HepG2 (cell line): Measurements from ENCODE around the gene TBC1D1. TPM values are rescaled to one million over a fixed set of nuclear protein-coding genes. Genes with fewer than 3 reads are reported as not detected.
A peak's percentile ranks its signal among the peaks of the same experiment; 100 is the strongest.

Source experiments
- ATF1 ChIP-seq: IDR thresholded peaks from 2 replicates; pipeline ENCODE4 v1.6.1; 2016; ENCODE audit warnings: mild to moderate bottlenecking, control low read depth
- BORCS8-MEF2B ChIP-seq: sonication (generic); formaldehyde crosslinking; IDR thresholded peaks from 2 replicates; pipeline ENCODE4 v1.8.0; 2022; ENCODE audit warnings: mild to moderate bottlenecking, missing genetic modification reagents
- CREM ChIP-seq, 2 experiments: sonication (generic) in 1 of 2; formaldehyde crosslinking in 1 of 2; IDR thresholded peaks; 2 replicates each; pipeline versions ENCODE4 v1.4.0 to v1.6.1; 2016 to 2020; ENCODE audit warnings: antibody characterized with exemption in 1 of 2, mild to moderate bottlenecking in 1 of 2, missing genetic modification reagents in 1 of 2
- HNF4A ChIP-seq: sonication (generic); formaldehyde crosslinking; IDR thresholded peaks from 2 replicates; pipeline ENCODE4 v1.4.0; 2020; ENCODE audit warnings: missing genetic modification reagents
- KLF13 ChIP-seq: sonication (generic); formaldehyde crosslinking; IDR thresholded peaks from 2 replicates; pipeline ENCODE4 v1.4.0; 2020; ENCODE audit warnings: mild to moderate bottlenecking, missing genetic modification reagents
- MED13 ChIP-seq: sonication (generic); formaldehyde crosslinking; IDR thresholded peaks from 2 replicates; pipeline ENCODE4 v1.5.0; 2020; ENCODE audit warnings: missing genetic modification reagents
- NFIC ChIP-seq: IDR thresholded peaks from 2 replicates; pipeline ENCODE4 v1.6.1; 2012; ENCODE audit warnings: mild to moderate bottlenecking, low read length, inconsistent platforms
- NR3C1 ChIP-seq: sonication (generic); formaldehyde crosslinking; IDR thresholded peaks from 2 replicates; pipeline ENCODE4 v1.4.0; 2020; ENCODE audit warnings: missing genetic modification reagents
- PPARG ChIP-seq: conservative IDR thresholded peaks from 2 replicates; pipeline ENCODE4 v1.6.1; 2016; ENCODE audit warnings: missing biosample characterization, missing genetic modification reagents
- RARA ChIP-seq: IDR thresholded peaks from 2 replicates; pipeline ENCODE4 v1.6.1; 2016; ENCODE audit warnings: missing genetic modification reagents, missing compliant biosample characterization
- SMARCC2 ChIP-seq: fragments of 450-650 bp; IDR thresholded peaks from 2 replicates; pipeline ENCODE4 v1.6.1; 2017; ENCODE audit warnings: antibody characterized with exemption, mild to moderate bottlenecking
- SMC3 ChIP-seq: IDR thresholded peaks from 2 replicates; pipeline ENCODE4 v1.6.1; 2011; ENCODE audit warnings: low read length, improper control_type of control experiment
- SOX13 ChIP-seq, 3 experiments: fragments of 450-650 bp in 1 of 3; sonication (generic) in 1 of 3; formaldehyde crosslinking in 1 of 3; IDR thresholded peaks in 2 of 3; conservative IDR thresholded peaks in 1 of 3; 2 replicates each; pipeline versions ENCODE4 v1.5.0 to v1.6.1; 2016 to 2020; ENCODE audit warnings: antibody characterized with exemption in 1 of 3, mild to moderate bottlenecking in 1 of 3, missing compliant biosample characterization in 1 of 3, missing genetic modification reagents in 1 of 3, moderate library complexity in 1 of 3
- SP5 ChIP-seq: IDR thresholded peaks from 2 replicates; pipeline ENCODE4 v1.6.1; 2016; ENCODE audit warnings: low read depth, borderline replicate concordance
- ZNF292 ChIP-seq: sonication (generic); formaldehyde crosslinking; IDR thresholded peaks from 2 replicates; pipeline ENCODE4 v1.8.1; 2022; ENCODE audit warnings: mild to moderate bottlenecking, low read depth, missing genetic modification reagents, borderline replicate concordance
- ZNF530 ChIP-seq: sonication (generic); formaldehyde crosslinking; IDR thresholded peaks from 2 replicates; pipeline ENCODE4 v1.5.0; 2020; ENCODE audit warnings: low read depth, mild to moderate bottlenecking, missing genetic modification reagents
- ZNF891 ChIP-seq: sonication (generic); formaldehyde crosslinking; IDR thresholded peaks from 2 replicates; pipeline ENCODE4 v1.5.0; 2020; ENCODE audit warnings: mild to moderate bottlenecking, missing genetic modification reagents
- polyA plus RNA-seq, 8 experiments: library from polyadenylated mRNA; depleted of rRNA in 3 of 8; stranded (reverse) in 7 of 8; unstranded in 1 of 8; fragments of >200 nt; fragmentation: Illumina TruSeq in 4 of 8; extraction: Trizol in 4 of 8; gene quantifications; 2 replicates each; pipeline versions ENCODE4 v1.2.1 to v1.2.3, GENCODE V29; 2011 to 2016; ENCODE audit warnings: low read depth in 4 of 8, missing spikeins in 1 of 8, mixed read lengths in 1 of 8; ENCODE audit not compliant: insufficient read depth in 1 of 8
- total RNA-seq, 5 experiments: library from RNA; depleted of rRNA; stranded (reverse); fragments of >200 nt; fragmentation: Illumina TruSeq; extraction: Trizol; gene quantifications; 2 replicates each; pipeline ENCODE4 v1.2.3, GENCODE V29; 2016; ENCODE audit warnings: low read depth in 1 of 5
- TF ChIP-seq, protein P1 (sequence below): sonication (generic); formaldehyde crosslinking; IDR thresholded peaks from 2 replicates; pipeline ENCODE4 v1.4.0; 2020; ENCODE audit warnings: missing genetic modification reagents
- TF ChIP-seq, protein P2 (sequence below): IDR thresholded peaks from 2 replicates; pipeline ENCODE4 v1.6.1; 2012; ENCODE audit warnings: inconsistent platforms
- TF ChIP-seq, protein P3 (sequence below): sonication (generic); formaldehyde crosslinking; IDR thresholded peaks from 2 replicates; pipeline ENCODE4 v1.5.1; 2020; ENCODE audit warnings: mild to moderate bottlenecking, missing genetic modification reagents, borderline replicate concordance
- TF ChIP-seq, protein P4 (sequence below): conservative IDR thresholded peaks from 2 replicates; pipeline ENCODE4 v1.6.1; 2018; ENCODE audit warnings: missing genetic modification reagents

The TBC1D1 gene
- total and polyA plus RNA-seq, 2 of the 13 experiments (the other 11 are each of a cell fraction or from before 2014, with no cell fraction given), result 37.3 to 62.8 TPM

DNA sequence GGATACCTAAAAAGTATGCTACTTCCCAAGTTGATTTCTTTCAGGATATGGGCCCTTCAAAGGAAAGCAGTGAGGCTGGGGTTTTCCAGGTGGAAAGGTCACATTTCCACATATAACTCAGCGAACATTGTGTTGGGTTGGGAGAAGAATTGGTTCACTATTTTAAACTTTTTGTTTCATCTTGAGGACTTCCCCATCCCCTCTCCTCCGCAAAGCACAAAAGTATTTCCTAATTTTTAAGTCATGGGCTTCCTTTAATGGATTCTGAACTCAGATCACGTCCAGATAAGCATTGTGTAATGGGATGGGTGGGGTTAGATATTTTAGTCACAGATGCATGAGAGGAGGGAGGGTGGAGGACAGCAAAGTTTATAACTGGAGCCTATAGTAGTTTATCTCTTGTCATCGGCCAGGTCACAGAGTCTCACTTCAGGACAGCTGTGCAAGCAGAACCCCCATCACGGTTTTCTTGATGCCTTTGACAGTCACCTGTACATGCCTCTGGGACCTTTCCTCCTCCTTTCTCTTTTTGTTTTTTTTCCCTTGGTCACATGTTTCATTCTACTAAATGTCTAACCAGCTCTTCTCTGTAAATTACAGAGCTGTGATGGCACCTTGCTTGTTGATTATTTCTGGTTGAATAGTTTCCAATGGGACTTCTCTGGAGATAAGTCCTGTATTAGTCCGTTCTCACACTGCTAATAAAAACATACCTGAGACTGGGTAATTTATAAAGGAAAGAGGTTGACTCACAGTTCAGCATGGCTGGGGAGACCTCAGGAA is 184.7 kb downstream of the TBC1D1 start (continued):
- TF ChIP-seq, protein P1, sequence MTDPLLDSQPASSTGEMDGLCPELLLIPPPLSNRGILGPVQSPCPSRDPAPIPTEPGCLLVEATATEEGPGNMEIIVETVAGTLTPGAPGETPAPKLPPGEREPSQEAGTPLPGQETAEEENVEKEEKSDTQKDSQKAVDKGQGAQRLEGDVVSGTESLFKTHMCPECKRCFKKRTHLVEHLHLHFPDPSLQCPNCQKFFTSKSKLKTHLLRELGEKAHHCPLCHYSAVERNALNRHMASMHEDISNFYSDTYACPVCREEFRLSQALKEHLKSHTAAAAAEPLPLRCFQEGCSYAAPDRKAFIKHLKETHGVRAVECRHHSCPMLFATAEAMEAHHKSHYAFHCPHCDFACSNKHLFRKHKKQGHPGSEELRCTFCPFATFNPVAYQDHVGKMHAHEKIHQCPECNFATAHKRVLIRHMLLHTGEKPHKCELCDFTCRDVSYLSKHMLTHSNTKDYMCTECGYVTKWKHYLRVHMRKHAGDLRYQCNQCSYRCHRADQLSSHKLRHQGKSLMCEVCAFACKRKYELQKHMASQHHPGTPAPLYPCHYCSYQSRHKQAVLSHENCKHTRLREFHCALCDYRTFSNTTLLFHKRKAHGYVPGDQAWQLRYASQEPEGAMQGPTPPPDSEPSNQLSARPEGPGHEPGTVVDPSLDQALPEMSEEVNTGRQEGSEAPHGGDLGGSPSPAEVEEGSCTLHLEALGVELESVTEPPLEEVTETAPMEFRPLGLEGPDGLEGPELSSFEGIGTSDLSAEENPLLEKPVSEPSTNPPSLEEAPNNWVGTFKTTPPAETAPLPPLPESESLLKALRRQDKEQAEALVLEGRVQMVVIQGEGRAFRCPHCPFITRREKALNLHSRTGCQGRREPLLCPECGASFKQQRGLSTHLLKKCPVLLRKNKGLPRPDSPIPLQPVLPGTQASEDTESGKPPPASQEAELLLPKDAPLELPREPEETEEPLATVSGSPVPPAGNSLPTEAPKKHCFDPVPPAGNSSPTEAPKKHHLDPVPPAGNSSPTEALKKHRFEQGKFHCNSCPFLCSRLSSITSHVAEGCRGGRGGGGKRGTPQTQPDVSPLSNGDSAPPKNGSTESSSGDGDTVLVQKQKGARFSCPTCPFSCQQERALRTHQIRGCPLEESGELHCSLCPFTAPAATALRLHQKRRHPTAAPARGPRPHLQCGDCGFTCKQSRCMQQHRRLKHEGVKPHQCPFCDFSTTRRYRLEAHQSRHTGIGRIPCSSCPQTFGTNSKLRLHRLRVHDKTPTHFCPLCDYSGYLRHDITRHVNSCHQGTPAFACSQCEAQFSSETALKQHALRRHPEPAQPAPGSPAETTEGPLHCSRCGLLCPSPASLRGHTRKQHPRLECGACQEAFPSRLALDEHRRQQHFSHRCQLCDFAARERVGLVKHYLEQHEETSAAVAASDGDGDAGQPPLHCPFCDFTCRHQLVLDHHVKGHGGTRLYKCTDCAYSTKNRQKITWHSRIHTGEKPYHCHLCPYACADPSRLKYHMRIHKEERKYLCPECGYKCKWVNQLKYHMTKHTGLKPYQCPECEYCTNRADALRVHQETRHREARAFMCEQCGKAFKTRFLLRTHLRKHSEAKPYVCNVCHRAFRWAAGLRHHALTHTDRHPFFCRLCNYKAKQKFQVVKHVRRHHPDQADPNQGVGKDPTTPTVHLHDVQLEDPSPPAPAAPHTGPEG (CRISPR knock-in tag), result 0 out of 2 replicates have a peak, but pooled peaks have one; percentile 43
- no peak for TF ChIP-seq NR3C1 (CRISPR knock-in tag)
- TF ChIP-seq NFIC, result peak; percentile 76
- TF ChIP-seq HNF4A (CRISPR knock-in tag), result peak; percentile 73
- no peak for TF ChIP-seq BORCS8-MEF2B (CRISPR knock-in tag)
- no peak for TF ChIP-seq KLF13 (CRISPR knock-in tag)
- TF ChIP-seq RARA, result peak; percentile 41
- TF ChIP-seq, protein P2, sequence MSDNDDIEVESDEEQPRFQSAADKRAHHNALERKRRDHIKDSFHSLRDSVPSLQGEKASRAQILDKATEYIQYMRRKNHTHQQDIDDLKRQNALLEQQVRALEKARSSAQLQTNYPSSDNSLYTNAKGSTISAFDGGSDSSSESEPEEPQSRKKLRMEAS, result peak; percentile 15; the same call in 1 of the 2 replicates
- TF ChIP-seq ZNF891 (CRISPR knock-in tag), result no peak
- TF ChIP-seq ZNF530 (CRISPR knock-in tag), result no peak
- TF ChIP-seq, protein P3, sequence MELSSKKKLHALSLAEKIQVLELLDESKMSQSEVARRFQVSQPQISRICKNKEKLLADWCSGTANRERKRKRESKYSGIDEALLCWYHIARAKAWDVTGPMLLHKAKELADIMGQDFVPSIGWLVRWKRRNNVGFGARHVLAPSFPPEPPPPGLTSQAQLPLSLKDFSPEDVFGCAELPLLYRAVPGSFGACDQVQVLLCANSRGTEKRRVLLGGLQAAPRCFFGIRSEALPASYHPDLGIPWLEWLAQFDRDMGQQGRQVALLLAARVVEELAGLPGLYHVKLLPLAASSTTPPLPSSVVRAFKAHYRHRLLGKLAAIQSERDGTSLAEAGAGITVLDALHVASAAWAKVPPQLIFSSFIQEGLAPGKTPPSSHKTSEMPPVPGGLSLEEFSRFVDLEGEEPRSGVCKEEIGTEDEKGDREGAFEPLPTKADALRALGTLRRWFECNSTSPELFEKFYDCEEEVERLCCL, result 0 out of 2 replicates have a peak, but pooled peaks have one; percentile 24
- peak; percentile 79 for TF ChIP-seq CREM (IDR thresholded peaks at IDR 0.05)
- TF ChIP-seq CREM (CRISPR knock-in tag; IDR thresholded peaks at IDR 0.05), result no peak
- peak; percentile 66 for TF ChIP-seq PPARG (CRISPR knock-in tag)
- peak; percentile 51; the same call in 1 of the 2 replicates for TF ChIP-seq ZNF292 (CRISPR knock-in tag)
- peak; percentile 86 for TF ChIP-seq MED13
- TF ChIP-seq SP5 (CRISPR knock-in tag), result peak; percentile 38; the same call in 1 of the 2 replicates
- TF ChIP-seq ATF1 (CRISPR knock-in tag), result peak; percentile 43
- TF ChIP-seq SOX13 (IDR thresholded peaks at IDR 0.05), result peak; percentile 41; the same call in 1 of the 2 replicates
- TF ChIP-seq SOX13 (CRISPR knock-in tag; conservative IDR thresholded peaks at IDR 0.05 in 1 of 2, IDR thresholded peaks at IDR 0.05 in 1 of 2), result peak in 1 of 2 experiments; percentile 60; a peak in 2 of 4 replicates
- no peak for TF ChIP-seq SMC3
- TF ChIP-seq, protein P4, sequence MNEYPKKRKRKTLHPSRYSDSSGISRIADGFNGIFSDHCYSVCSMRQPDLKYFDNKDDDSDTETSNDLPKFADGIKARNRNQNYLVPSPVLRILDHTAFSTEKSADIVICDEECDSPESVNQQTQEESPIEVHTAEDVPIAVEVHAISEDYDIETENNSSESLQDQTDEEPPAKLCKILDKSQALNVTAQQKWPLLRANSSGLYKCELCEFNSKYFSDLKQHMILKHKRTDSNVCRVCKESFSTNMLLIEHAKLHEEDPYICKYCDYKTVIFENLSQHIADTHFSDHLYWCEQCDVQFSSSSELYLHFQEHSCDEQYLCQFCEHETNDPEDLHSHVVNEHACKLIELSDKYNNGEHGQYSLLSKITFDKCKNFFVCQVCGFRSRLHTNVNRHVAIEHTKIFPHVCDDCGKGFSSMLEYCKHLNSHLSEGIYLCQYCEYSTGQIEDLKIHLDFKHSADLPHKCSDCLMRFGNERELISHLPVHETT, result peak; percentile 61; the same call in 1 of the 2 replicates
- TF ChIP-seq SMARCC2, result no peak
